Skeletal muscle satellite cell (primary cell): ENCODE data around the gene CLEC1B.
"Not testable (repeated sequence)": the region's sequence is repeated elsewhere in the genome, so short reads cannot be mapped to it uniquely, and the experiment has no call there.

Experiments
- H3K27me3 ChIP-seq: 2 replicates; pipeline ENCODE4 v1.7.0; 2013; ENCODE audit warnings: low read length; ENCODE audit not compliant: control insufficient read depth, insufficient read depth
- H3K36me3 ChIP-seq: 2 replicates; pipeline ENCODE4 v1.7.0; 2013; ENCODE audit warnings: mild to moderate bottlenecking, control low read depth, low read length; ENCODE audit not compliant: insufficient read depth
- H3K4me1 ChIP-seq: 2 replicates; pipeline ENCODE4 v1.7.0; 2013; ENCODE audit warnings: low read length; ENCODE audit not compliant: control insufficient read depth, insufficient read depth
- H3K4me2 ChIP-seq: 2 replicates; pipeline ENCODE4 v1.7.0; 2013; ENCODE audit warnings: mild to moderate bottlenecking, low read length
- H3K4me3 ChIP-seq: 2 replicates; pipeline ENCODE4 v1.7.0; 2013; ENCODE audit warnings: low read length
- H3K9ac ChIP-seq: 2 replicates; pipeline ENCODE4 v1.7.0; 2013; ENCODE audit warnings: mild to moderate bottlenecking, low read depth, low read length, moderate library complexity
- H3K9me3 ChIP-seq: replicated peaks from 2 replicates; pipeline ENCODE4 v1.7.0; 2013; ENCODE audit warnings: mild to moderate bottlenecking, control low read depth, low read length

The CLEC1B gene

DNA sequence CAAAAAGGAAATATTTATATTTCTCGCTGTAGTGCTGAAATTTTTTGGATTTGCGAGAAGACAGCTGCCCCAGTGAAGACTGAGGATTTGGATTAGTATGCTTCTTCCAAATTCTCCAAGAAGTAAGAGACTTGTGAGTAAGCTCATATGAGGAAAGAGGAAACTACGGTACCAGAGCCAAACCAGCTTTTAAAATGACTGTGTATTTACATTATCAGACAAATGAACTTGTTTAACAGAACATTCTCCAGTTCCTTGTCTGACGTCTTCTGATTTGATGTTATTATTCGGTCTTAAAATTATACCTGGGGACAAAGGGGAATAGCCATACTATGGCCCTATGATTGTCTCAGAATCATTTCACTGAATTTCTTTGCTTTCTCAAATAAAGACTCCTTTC, 19.5 kb upstream of the CLEC1B start:
- H3K9me3 ChIP-seq: no peaks in the 10 kb centered on the region
- no peak overlapping the region for H3K4me3 ChIP-seq
- no peak overlapping the region for H3K9ac ChIP-seq
- H3K36me3 ChIP-seq: no peaks in the 10 kb centered on the region
- no peaks in the 10 kb centered on the region for H3K27me3 ChIP-seq
- peaks cover 12% of the 10 kb centered on the region for H3K4me1 ChIP-seq
- no peak overlapping the region for H3K4me2 ChIP-seq

GRCh38 chr12:10016881-10017280, 18.0 kb upstream of the CLEC1B start:
- H3K9ac ChIP-seq: no peak overlapping the region
- H3K4me1 ChIP-seq: peaks cover 12% of the 10 kb centered on the region
- H3K4me3 ChIP-seq: no peak overlapping the region
- H3K36me3 ChIP-seq: no peaks in the 10 kb centered on the region
- no peak overlapping the region for H3K4me2 ChIP-seq
- no peaks in the 10 kb centered on the region for H3K9me3 ChIP-seq
- peaks cover 2% of the 10 kb centered on the region for H3K27me3 ChIP-seq

DNA sequence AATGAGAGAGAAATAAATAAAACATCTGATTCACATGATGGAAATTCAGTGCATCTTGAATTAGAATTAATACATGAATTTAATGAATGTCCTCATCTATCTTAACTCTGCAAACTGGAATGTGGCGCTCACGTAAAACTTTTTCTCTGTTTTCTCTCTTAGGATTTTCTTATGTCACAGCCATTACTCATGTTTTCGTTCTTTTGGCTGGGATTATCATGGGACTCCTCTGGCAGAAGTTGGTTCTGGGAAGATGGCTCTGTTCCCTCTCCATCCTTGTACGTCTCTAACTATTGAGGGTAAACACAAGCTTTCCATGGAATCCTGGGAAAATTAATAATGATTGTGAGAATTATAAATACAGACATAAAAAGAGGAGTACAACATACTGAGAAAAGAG, 16.5 kb upstream of the CLEC1B start:
- Histone ChIP-seq H3K4me2 (no peak overlapping the region), H3K36me3 (no peaks in the 10 kb centered on the region), H3K9ac (no peak overlapping the region), H3K9me3 (no peaks in the 10 kb centered on the region), H3K4me1 (peaks cover 12% of the 10 kb centered on the region), H3K4me3 (no peak overlapping the region), H3K27me3 (peaks cover 2% of the 10 kb centered on the region)

DNA sequence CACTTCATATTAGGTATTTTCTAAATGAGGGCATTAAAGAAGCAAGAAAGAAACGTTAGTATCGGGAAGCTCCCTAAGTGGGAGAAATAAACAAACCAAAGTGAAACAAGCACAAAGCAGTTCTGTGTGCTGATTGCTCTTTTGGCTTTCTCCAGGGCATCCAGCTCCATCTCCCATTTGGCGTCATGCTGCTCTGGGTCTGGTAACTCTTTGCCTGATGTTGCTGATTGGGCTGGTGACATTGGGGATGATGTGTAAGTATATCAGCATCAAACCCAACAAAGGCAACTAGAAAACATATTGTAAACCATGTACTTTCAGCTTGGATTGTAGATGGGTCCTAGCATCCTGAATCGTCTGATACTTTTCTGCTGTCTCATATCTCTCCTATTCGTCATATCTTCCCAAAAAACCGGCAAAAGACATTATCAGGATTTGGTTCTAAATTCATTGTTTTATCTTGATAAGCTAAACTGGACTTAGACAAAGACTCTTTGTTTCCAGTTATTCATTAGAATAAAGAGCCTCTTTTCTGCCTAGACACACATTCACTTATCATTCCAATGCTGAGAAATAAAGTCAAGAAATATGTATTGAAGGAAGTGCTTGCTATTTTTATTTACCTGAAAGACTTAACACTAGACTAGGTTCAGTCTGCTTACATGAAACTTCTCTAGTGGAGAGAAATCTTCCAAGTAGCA, 13.9 kb upstream of the CLEC1B start:
- Histone ChIP-seq H3K36me3 (no peaks in the 10 kb centered on the region), H3K9me3 (no peaks in the 10 kb centered on the region), H3K4me2 (no peak overlapping the region), H3K27me3 (peaks cover 2% of the 10 kb centered on the region), H3K4me3 (no peak overlapping the region), H3K9ac (no peak overlapping the region), H3K4me1 (peaks cover 12% of the 10 kb centered on the region)

GRCh38 chr12:10001171-10001776, 2.4 kb upstream of the CLEC1B start:
- Histone ChIP-seq H3K36me3 (no peaks in the 10 kb centered on the region), H3K9ac (no peak overlapping the region), H3K4me3 (no peak overlapping the region), H3K27me3 (no peaks in the 10 kb centered on the region), H3K9me3 (no peaks in the 10 kb centered on the region), H3K4me1 (no peaks in the 10 kb centered on the region), H3K4me2 (no peak overlapping the region)

GRCh38 chr12:9992296-9992695, 6.6 kb downstream of the CLEC1B start:
- no peaks in the 10 kb centered on the region for H3K4me1 ChIP-seq
- H3K4me2 ChIP-seq: no peak overlapping the region
- no peak overlapping the region for H3K9ac ChIP-seq
- H3K36me3 ChIP-seq: no peaks in the 10 kb centered on the region
- H3K9me3 ChIP-seq: no peaks in the 10 kb centered on the region
- peaks cover 5% of the 10 kb centered on the region for H3K27me3 ChIP-seq
- no peak overlapping the region for H3K4me3 ChIP-seq

DNA sequence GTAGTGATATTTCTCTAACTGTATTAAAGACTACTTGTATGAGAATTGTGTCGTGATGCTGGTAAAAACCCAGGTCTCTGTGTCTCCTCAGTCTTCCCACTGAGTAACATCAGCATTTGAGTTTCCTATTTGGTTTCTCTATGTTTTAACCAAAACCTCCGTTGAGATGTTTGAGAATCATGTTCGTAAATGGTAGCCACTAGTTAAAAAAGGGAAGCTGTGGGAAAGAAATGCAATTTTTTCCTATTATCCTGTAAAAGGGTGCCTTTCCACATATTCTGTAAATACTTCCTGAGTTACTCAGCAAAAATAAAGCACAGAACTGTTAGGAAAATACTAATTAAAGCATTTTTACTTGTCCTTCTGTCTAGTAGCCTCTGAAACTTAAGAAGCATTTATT, 7.0 kb downstream of the CLEC1B start:
- H3K9me3 ChIP-seq: no peaks in the 10 kb centered on the region
- no peak overlapping the region for H3K4me3 ChIP-seq
- H3K4me1 ChIP-seq: no peaks in the 10 kb centered on the region
- no peak overlapping the region for H3K9ac ChIP-seq
- no peaks in the 10 kb centered on the region for H3K36me3 ChIP-seq
- H3K4me2 ChIP-seq: no peak overlapping the region
- H3K27me3 ChIP-seq: peaks cover 5% of the 10 kb centered on the region

DNA sequence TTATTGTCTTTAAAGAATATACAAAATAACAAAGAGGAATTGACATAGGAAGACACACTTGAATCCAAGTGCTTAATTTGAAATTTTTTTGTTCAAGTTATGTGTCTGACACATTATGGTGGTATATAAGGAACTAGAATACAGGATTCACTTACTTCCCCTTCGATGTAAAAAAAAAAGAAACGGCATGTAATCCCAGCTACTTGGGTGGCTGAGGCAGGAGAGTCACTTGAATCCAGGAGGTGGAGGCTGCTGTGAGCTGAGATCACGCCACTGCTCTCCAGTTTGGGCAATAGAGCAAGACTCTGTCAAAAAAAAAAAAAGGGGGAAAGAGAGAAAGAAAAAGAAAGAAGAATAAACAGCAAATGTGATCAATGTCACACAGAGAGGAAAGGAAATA, 18.8 kb downstream of the CLEC1B start:
- H3K4me2 ChIP-seq: no peak overlapping the region
- no peaks in the 10 kb centered on the region for H3K9me3 ChIP-seq
- no peaks in the 10 kb centered on the region for H3K27me3 ChIP-seq
- no peak overlapping the region for H3K9ac ChIP-seq
- H3K4me3 ChIP-seq: no peak overlapping the region
- H3K4me1 ChIP-seq: no peaks in the 10 kb centered on the region
- H3K36me3 ChIP-seq: no peaks in the 10 kb centered on the region

DNA sequence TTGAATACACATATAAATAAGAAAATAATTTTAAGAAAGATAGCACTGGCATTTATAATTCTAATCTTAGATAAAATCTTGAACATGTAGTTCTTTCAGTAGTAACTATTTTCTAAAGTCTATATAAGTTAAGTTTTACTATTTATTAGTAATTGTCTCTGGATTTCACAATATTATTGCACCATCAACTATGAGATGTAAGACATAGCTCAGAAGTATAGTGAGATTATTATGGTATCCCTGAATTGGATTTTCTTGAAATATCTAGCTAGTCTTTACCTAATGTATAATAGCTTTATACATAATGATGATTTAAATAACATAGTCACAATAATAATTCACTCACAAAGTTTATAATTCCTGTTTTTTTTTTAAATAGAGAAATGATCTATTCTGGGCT, 21.0 kb downstream of the CLEC1B start:
- no peak overlapping the region for H3K9ac ChIP-seq
- H3K4me2 ChIP-seq: no peak overlapping the region
- H3K4me3 ChIP-seq: no peak overlapping the region
- H3K36me3 ChIP-seq: no peaks in the 10 kb centered on the region
- H3K4me1 ChIP-seq: no peaks in the 10 kb centered on the region
- no peaks in the 10 kb centered on the region for H3K27me3 ChIP-seq
- H3K9me3 ChIP-seq: no peaks in the 10 kb centered on the region

GRCh38 chr12:9976626-9977025, 22.3 kb downstream of the CLEC1B start:
- H3K9ac ChIP-seq, H3K4me2 ChIP-seq, H3K36me3 ChIP-seq, H3K27me3 ChIP-seq, H3K4me1 ChIP-seq, H3K9me3 ChIP-seq, H3K4me3 ChIP-seq: not testable (repeated sequence)

DNA sequence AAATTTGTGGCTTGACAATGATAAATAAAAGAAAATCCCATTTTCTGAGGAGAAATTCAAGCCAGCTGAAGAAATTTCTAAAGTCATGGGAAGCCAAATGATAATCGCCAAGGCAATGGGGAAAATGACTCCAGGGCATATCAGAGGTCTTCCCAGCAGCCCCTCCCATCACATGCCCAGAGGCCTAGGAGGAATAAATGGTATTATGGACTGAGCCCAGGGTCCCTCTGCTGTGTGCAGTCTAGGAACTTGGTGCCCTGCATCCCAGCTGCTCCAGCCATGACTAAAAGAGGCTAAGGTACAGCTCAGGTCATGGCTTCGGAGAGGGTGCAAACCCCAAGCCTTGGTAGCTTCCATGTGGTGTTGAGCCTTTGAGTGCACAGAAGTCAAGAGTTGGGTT, 23.3 kb downstream of the CLEC1B start:
- Histone ChIP-seq H3K4me2 (no peak overlapping the region), H3K9me3 (no peaks in the 10 kb centered on the region), H3K36me3 (no peaks in the 10 kb centered on the region), H3K4me1 (no peaks in the 10 kb centered on the region), H3K4me3 (no peak overlapping the region), H3K9ac (no peak overlapping the region), H3K27me3 (no peaks in the 10 kb centered on the region)

DNA sequence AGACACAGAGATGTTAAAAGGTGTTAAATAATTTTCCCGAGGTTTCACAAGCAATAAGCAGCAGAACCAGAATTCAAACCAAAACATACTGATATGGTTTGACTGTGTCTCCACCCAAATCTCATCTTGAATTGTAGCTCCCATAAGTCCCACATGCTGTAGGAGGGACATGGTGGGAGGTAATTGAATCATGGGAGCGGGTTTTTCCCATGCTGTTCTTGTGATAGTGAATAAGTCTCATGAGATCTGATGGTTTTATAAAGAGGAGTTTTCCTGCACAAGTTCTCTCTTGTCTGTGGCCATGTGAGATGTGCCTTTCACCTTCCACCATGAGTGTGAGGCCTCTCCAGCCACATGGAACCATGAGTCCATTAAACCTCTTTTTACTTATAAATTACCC, 24.2 kb downstream of the CLEC1B start:
- H3K27me3 ChIP-seq, H3K36me3 ChIP-seq, H3K9me3 ChIP-seq, H3K4me2 ChIP-seq, H3K9ac ChIP-seq, H3K4me1 ChIP-seq, H3K4me3 ChIP-seq: not testable (repeated sequence)
